ENCODE data around the gene NEIL1. TPM values are rescaled to one million over a fixed set of nuclear protein-coding genes. Genes with fewer than 3 reads are reported as not detected.
"Not testable (repeated sequence)": the region's sequence is repeated elsewhere in the genome, so short reads cannot be mapped to it uniquely, and the experiment has no call there.

NEIL1 gene
- 100 to 1,000 TPM in 1 of 6 donors, 10 to 100 TPM in 5; 41.8 to 272 (median 52.2) TPM for total RNA-seq

- Histone ChIP-seq H3K4me3 (peak within 1 kb of the TSS; percentile 62 to 94 (median 92)), H3K9me3 (no peaks in the 10 kb centered on the region), H3K4me1 (peaks cover 17 to 34% (median 22%) of the 10 kb centered on the region in 4 donors), H3K27me3 (no peaks in the 10 kb centered on the region), H3K27ac (peak within 1 kb of the TSS; percentile 73 to 87 (median 81)), H3K36me3 (no peaks in the 10 kb centered on the region)
- DNase-seq (peak in 1 of 2 donors; percentile 34), ATAC-seq (ENCODE audit: low FRiP score in 2 of 2) (peak in 1 of 2 donors; percentile 12)
- 10 to 17% methylated on average over 20 of the region's 20 CpGs for WGBS, 2 donors
- TF ChIP-seq EP300 (IDR thresholded peaks at IDR 0.05) (no peak), POLR2A (IDR thresholded peaks at IDR 0.05) (peak in 1 of 4 donors; percentile 18)
Measured at GRCh38 chr15:75346796-75347221, at the start of gene NEIL1. Gene NEIL1 (plus strand): TSS chr15:75347039. CDS start chr15:75348906, 1,867 bp downstream.

- DNase-seq: peak in 1 of 2 donors; percentile 44
- H3K4me1 ChIP-seq, H3K27me3 ChIP-seq, H3K9me3 ChIP-seq, H3K27ac ChIP-seq, H3K4me3 ChIP-seq, H3K36me3 ChIP-seq: not testable (repeated sequence)
- WGBS, 2 donors: 83 to 85% methylated on average over 4 to 6 of the region's 13 CpGs
- ATAC-seq (ENCODE audit: low FRiP score in 2 of 2): peak; percentile 71 to 90
Measured at GRCh38 chr15:75298541-75299310, 48.1 kb upstream of the NEIL1 start.

- not testable (repeated sequence) for H3K27me3 ChIP-seq
- peak; percentile 20 to 73 (median 33) for TF ChIP-seq CTCF (IDR thresholded peaks at IDR 0.05)
- peak; percentile 83 to 93 for ATAC-seq (ENCODE audit: low FRiP score in 2 of 2)
Measured at GRCh38 chr15:75299311-75299688, 47.5 kb upstream of the NEIL1 start.

GRCh38 chr15:75300026-75300425 lies 46.8 kb upstream of the NEIL1 start:
- H3K4me1 ChIP-seq; H3K4me3 ChIP-seq; H3K36me3 ChIP-seq; H3K27ac ChIP-seq; ATAC-seq (ENCODE audit: low FRiP score in 2 of 2); H3K9me3 ChIP-seq; DNase-seq; H3K27me3 ChIP-seq: not testable (repeated sequence)
- WGBS, 2 donors: 71 to 76% methylated on average over 5 to 6 of the region's 6 CpGs

More at GRCh38 chr15:75299311-75299688, 47.5 kb upstream of the NEIL1 start:
- not testable (repeated sequence) for H3K4me1 ChIP-seq, H3K4me3 ChIP-seq, H3K27ac ChIP-seq, H3K9me3 ChIP-seq, H3K36me3 ChIP-seq
- DNase-seq: peak in 1 of 2 donors; percentile 65
- 25% methylated on average over 5 of the region's 6 CpGs; no CpG with 5 or more reads in 1 of the 2 donors for WGBS, 2 donors

- Histone ChIP-seq H3K9me3 (no peaks in the 10 kb centered on the region), H3K27ac (no peak overlapping the region), H3K36me3 (no peaks in the 10 kb centered on the region), H3K4me3 (no peak overlapping the region), H3K27me3 (no peaks in the 10 kb centered on the region), H3K4me1 (no peaks in the 10 kb centered on the region)
- no peak for TF ChIP-seq CTCF (IDR thresholded peaks at IDR 0.05)
- TF ChIP-seq POLR2AphosphoS5 (IDR thresholded peaks at IDR 0.05): no peak
- no peak for TF ChIP-seq POLR2A (IDR thresholded peaks at IDR 0.05)
- TF ChIP-seq EP300 (IDR thresholded peaks at IDR 0.05): no peak
- 90 to 94% methylated on average over 5 to 6 of the region's 9 CpGs for WGBS, 2 donors
- ATAC-seq (ENCODE audit: low FRiP score in 2 of 2) (no peak), DNase-seq (peak in 1 of 2 donors; percentile 36)
Measured at GRCh38 chr15:75302318-75302717, 44.5 kb upstream of the NEIL1 start.

- WGBS, 2 donors: 93 to 95% methylated on average over 4 of the region's 4 CpGs
Measured at GRCh38 chr15:75302753-75303152, 44.1 kb upstream of the NEIL1 start.

GRCh38 chr15:75306188-75306587 lies 40.7 kb upstream of the NEIL1 start:
- Histone ChIP-seq H3K36me3 (no peaks in the 10 kb centered on the region), H3K9me3 (no peaks in the 10 kb centered on the region), H3K4me3 (no peak overlapping the region), H3K27me3 (no peaks in the 10 kb centered on the region), H3K27ac (no peak overlapping the region), H3K4me1 (no peaks in the 10 kb centered on the region)
- ATAC-seq (ENCODE audit: low FRiP score in 2 of 2): no peak
- no peak for DNase-seq
- no peak for TF ChIP-seq POLR2A (IDR thresholded peaks at IDR 0.05)
- no peak for TF ChIP-seq POLR2AphosphoS5 (IDR thresholded peaks at IDR 0.05)
- no peak for TF ChIP-seq CTCF (IDR thresholded peaks at IDR 0.05)
- no peak for TF ChIP-seq EP300 (IDR thresholded peaks at IDR 0.05)
- WGBS, 2 donors: 61 to 65% methylated on average over 3 of the region's 3 CpGs

More at GRCh38 chr15:75302753-75303152, 44.1 kb upstream of the NEIL1 start:
- H3K4me3 ChIP-seq; H3K27ac ChIP-seq; H3K9me3 ChIP-seq; H3K36me3 ChIP-seq; ATAC-seq (ENCODE audit: low FRiP score in 2 of 2); H3K27me3 ChIP-seq; H3K4me1 ChIP-seq; DNase-seq: not testable (repeated sequence)
